WTC11 (cell line): Measurements from ENCODE around the gene CD300E.

Source experiments
- CREB1 ChIP-seq: sonication (generic); formaldehyde crosslinking; IDR thresholded peaks from 2 replicates; pipeline ENCODE4 v1.8.0; 2023; ENCODE audit warnings: mild to moderate bottlenecking, missing genetic modification reagents
- CTCF ChIP-seq: fragments of 200-600 bp; IDR thresholded peaks from 2 replicates; pipeline ENCODE4 v1.8.0; 2022; ENCODE audit warnings: antibody characterized with exemption
- JAZF1 ChIP-seq: fragments of 250-450 bp; sonication (Bioruptor Pico); IDR thresholded peaks from 2 replicates; pipeline ENCODE4 v1.9.0; 2021; ENCODE audit warnings: moderate library complexity, mild to moderate bottlenecking, inconsistent platforms
- USF2 ChIP-seq: sonication (generic); formaldehyde crosslinking; IDR thresholded peaks from 2 replicates; pipeline ENCODE4 v1.8.1; 2023; ENCODE audit warnings: mild to moderate bottlenecking, missing genetic modification reagents, moderate library complexity
- ZBTB43 ChIP-seq: sonication (generic); formaldehyde crosslinking; IDR thresholded peaks from 2 replicates; pipeline ENCODE4 v1.8.1; 2023; ENCODE audit warnings: mild to moderate bottlenecking, missing genetic modification reagents
- TF ChIP-seq, protein P1 (sequence below): sonication (generic); formaldehyde crosslinking; IDR thresholded peaks from 2 replicates; pipeline ENCODE4 v1.8.1; 2022; ENCODE audit warnings: low read depth, mild to moderate bottlenecking, moderate library complexity, missing genetic modification reagents, borderline replicate concordance
- TF ChIP-seq, protein P2 (sequence below): sonication (generic); formaldehyde crosslinking; IDR thresholded peaks from 2 replicates; pipeline ENCODE4 v1.8.0; 2022; ENCODE audit warnings: mild to moderate bottlenecking, missing genetic modification reagents

- TF ChIP-seq CTCF (no peak), JAZF1 (CRISPR knock-in tag) (no peak), ZBTB43 (CRISPR knock-in tag) (no peak), USF2 (CRISPR knock-in tag) (no peak), CREB1 (no peak)
- TF ChIP-seq, protein P1, sequence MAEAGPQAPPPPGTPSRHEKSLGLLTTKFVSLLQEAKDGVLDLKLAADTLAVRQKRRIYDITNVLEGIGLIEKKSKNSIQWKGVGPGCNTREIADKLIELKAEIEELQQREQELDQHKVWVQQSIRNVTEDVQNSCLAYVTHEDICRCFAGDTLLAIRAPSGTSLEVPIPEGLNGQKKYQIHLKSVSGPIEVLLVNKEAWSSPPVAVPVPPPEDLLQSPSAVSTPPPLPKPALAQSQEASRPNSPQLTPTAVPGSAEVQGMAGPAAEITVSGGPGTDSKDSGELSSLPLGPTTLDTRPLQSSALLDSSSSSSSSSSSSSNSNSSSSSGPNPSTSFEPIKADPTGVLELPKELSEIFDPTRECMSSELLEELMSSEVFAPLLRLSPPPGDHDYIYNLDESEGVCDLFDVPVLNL (CRISPR knock-in tag), result no peak
- TF ChIP-seq, protein P2, sequence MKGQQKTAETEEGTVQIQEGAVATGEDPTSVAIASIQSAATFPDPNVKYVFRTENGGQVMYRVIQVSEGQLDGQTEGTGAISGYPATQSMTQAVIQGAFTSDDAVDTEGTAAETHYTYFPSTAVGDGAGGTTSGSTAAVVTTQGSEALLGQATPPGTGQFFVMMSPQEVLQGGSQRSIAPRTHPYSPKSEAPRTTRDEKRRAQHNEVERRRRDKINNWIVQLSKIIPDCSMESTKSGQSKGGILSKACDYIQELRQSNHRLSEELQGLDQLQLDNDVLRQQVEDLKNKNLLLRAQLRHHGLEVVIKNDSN (CRISPR knock-in tag), result no peak
Measured at GRCh38 chr17:74567397-74567796, 56.1 kb downstream of the CD300E start, which contains the start of gene CD300H.
